Astrocyte (in vitro differentiated cells and primary cell): Measurements from ENCODE around the gene DCTD.

Experiments used
- CTCF ChIP-seq: IDR thresholded peaks from 2 replicates; pipeline ENCODE4 v1.5.1; 2011; ENCODE audit warnings: low read depth, mild to moderate bottlenecking, inconsistent platforms, low read length, moderate library complexity; ENCODE audit not compliant: insufficient read depth
- EZH2 ChIP-seq: IDR thresholded peaks from 2 replicates; pipeline ENCODE4 v1.6.1; 2012; ENCODE audit warnings: mild to moderate bottlenecking, low read length, inconsistent platforms; ENCODE audit not compliant: insufficient read depth

GRCh38 chr4:182876427-182876826, 40.8 kb downstream of the DCTD start:
- TF ChIP-seq EZH2: no peak
- TF ChIP-seq CTCF: no peak
